HCT116 (cell line): Measurements from ENCODE around the gene PDLIM4. TPM values are rescaled to one million over a fixed set of nuclear protein-coding genes. Genes with fewer than 3 reads are reported as not detected.
A peak's percentile ranks its signal among the peaks of the same experiment; 100 is the strongest.

Source experiments
- ATAC-seq: fragments of 200-7000 bp; cut with Tn5 transposase; 2 replicates; pipeline ENCODE4 v1.9.1; 2020; ENCODE audit warnings: mild to moderate bottlenecking, moderate library complexity
- BruUV-seq: library from RNA; stranded (reverse); fragments of 400-500 nt; replicated peaks from 2 replicates; lab custom pipeline; 2021; lab: Mats Ljungman, UMichigan
- CTCF ChIA-PET: fragments of 300-600 bp; sonication (Branson Sonifier 250); formaldehyde crosslinking; loops from one replicate; lab custom pipeline; 2021; ENCODE audit warnings: antibody characterized with exemption; lab: Charles Lee
- POLR2A ChIA-PET: fragments of 300-600, 350-600 bp; sonication (Branson Sonifier 250); formaldehyde crosslinking; loops from one replicate; lab custom pipeline; 2021; ENCODE audit warnings: antibody characterized with exemption; lab: Charles Lee
- RAD21 ChIA-PET, 2 experiments: fragments of 300-600 bp; sonication (Branson Sonifier 250); formaldehyde crosslinking; loops; one replicate each; lab custom pipeline; 2023; ENCODE audit warnings: low total read pairs in 2 of 2; ENCODE audit not compliant: uncharacterized antibody in 2 of 2, unreplicated experiment in 2 of 2, low non-redundant PET in 1 of 2; lab: Charles Lee
- DNase-seq: peaks from one replicate; pipeline ENCODE4 v3.0.0-alpha.2; 2010; ENCODE audit warnings: low read depth, low spot score
- H2AFZ ChIP-seq: fragments of 200-600 bp; shearing (Covaris generic), sonication (generic); 2 replicates; pipeline ENCODE4 v1.6.1; 2017; ENCODE audit warnings: low read depth, mixed run types, mixed read lengths, antibody characterized with exemption, low read length; ENCODE audit not compliant: poor library complexity, severe bottlenecking
- H3K27ac ChIP-seq: 2 replicates; pipeline ENCODE4 v1.5.1; 2012; ENCODE audit warnings: low read depth, low read length
- H3K27me3 ChIP-seq: fragments of 200-600 bp; sonication (generic); 2 replicates; pipeline ENCODE4 v1.6.1; 2016; ENCODE audit warnings: mixed run types, low read length, mixed read lengths; ENCODE audit not compliant: insufficient read depth
- H3K36me3 ChIP-seq, 2 experiments: fragments of 200-500 bp in 1 of 2; fragments of 200-600 bp in 1 of 2; sonication (Bioruptor generic) in 1 of 2; sonication (generic) in 1 of 2; 2 replicates each; pipeline versions ENCODE4 v1.5.1 to v1.6.1; 2014 to 2016; ENCODE audit warnings: low read length in 2 of 2, inconsistent platforms in 1 of 2, mixed read lengths in 1 of 2, mixed run types in 1 of 2; ENCODE audit not compliant: insufficient read depth in 2 of 2, control insufficient read depth in 1 of 2
- H3K4me1 ChIP-seq, 2 experiments: fragments of 200-600 bp in 1 of 2; sonication (generic) in 1 of 2; 2 replicates each; pipeline versions ENCODE4 v1.5.1 to v1.6.1; 2012 to 2017; ENCODE audit warnings: low read length in 2 of 2, inconsistent platforms in 1 of 2, mild to moderate bottlenecking in 1 of 2, mixed read lengths in 1 of 2, mixed run types in 1 of 2, moderate library complexity in 1 of 2; ENCODE audit not compliant: insufficient read depth in 2 of 2, control insufficient read depth in 1 of 2
- H3K4me2 ChIP-seq: fragments of 200-600 bp; sonication (generic); 2 replicates; pipeline ENCODE4 v1.6.1; 2017; ENCODE audit warnings: mixed run types, low read length, mixed read lengths
- H3K4me3 ChIP-seq, 2 experiments: fragments of 200-600 bp in 1 of 2; sonication (generic) in 1 of 2; replicated peaks in 1 of 2; 2 replicates each; pipeline ENCODE4 v1.5.1; 2011 to 2016; ENCODE audit warnings: low read length in 2 of 2, control low read depth in 1 of 2, low read depth in 1 of 2, mild to moderate bottlenecking in 1 of 2, mixed read lengths in 1 of 2, mixed run types in 1 of 2
- H3K79me2 ChIP-seq: fragments of 200-600 bp; sonication (generic); 2 replicates; pipeline ENCODE4 v1.6.1; 2017; ENCODE audit warnings: mild to moderate bottlenecking, mixed run types, low read length, moderate library complexity, mixed read lengths; ENCODE audit not compliant: insufficient read depth
- H3K9ac ChIP-seq: fragments of 200-600 bp; sonication (generic); 2 replicates; pipeline ENCODE4 v1.6.1; 2016; ENCODE audit warnings: low read length, mixed read lengths
- H3K9me2 ChIP-seq: fragments of 200-600 bp; sonication (generic), shearing (Covaris generic); 2 replicates; pipeline ENCODE4 v1.6.1; 2017; ENCODE audit warnings: mixed run types, mild to moderate bottlenecking, moderate library complexity; ENCODE audit not compliant: insufficient read depth
- H3K9me3 ChIP-seq, 2 experiments: fragments of 200-500 bp in 1 of 2; fragments of 200-600 bp in 1 of 2; sonication (Bioruptor generic) in 1 of 2; sonication (generic) in 1 of 2; 2 replicates each; pipeline ENCODE4 v1.6.1; 2014 to 2017; ENCODE audit warnings: low read length in 2 of 2, mixed read lengths in 2 of 2, inconsistent platforms in 1 of 2, low read depth in 1 of 2, mild to moderate bottlenecking in 1 of 2, mixed run types in 1 of 2, moderate library complexity in 1 of 2; ENCODE audit not compliant: control insufficient read depth in 1 of 2, insufficient read depth in 1 of 2
- H4K20me1 ChIP-seq: fragments of 200-600 bp; sonication (generic), shearing (Covaris generic); 2 replicates; pipeline ENCODE4 v1.6.1; 2017; ENCODE audit warnings: mixed run types, mild to moderate bottlenecking, moderate library complexity; ENCODE audit not compliant: insufficient read depth
- ELF1 ChIP-seq: IDR thresholded peaks from 2 replicates; pipeline ENCODE4 v1.6.1; 2012; ENCODE audit warnings: low read depth, borderline replicate concordance
- RAD21 ChIP-seq: IDR thresholded peaks from 2 replicates; pipeline ENCODE4 v1.6.1; 2012; ENCODE audit warnings: low read depth, mild to moderate bottlenecking
- SIN3A ChIP-seq: IDR thresholded peaks from 2 replicates; pipeline ENCODE4 v1.6.1; 2012; ENCODE audit warnings: low read depth
- TCF7L2 ChIP-seq: IDR thresholded peaks from 2 replicates; pipeline ENCODE4 v1.7.0; 2011; ENCODE audit warnings: borderline replicate concordance, inconsistent platforms; ENCODE audit not compliant: insufficient read depth, insufficient read length; ENCODE audit errors: extremely low read depth
- intact Hi-C: fragments of 100-400 bp; cut with micrococcal nuclease; formaldehyde crosslinking; loops from 2 replicates; pipeline ENCODE4 v1.10.0; 2022
- total RNA-seq: library from RNA; stranded (reverse); gene quantifications from one replicate; pipeline ENCODE4 v1.2.1, GENCODE V29; 2021; ENCODE audit not compliant: unreplicated experiment
- TF ChIP-seq, protein P1 (sequence below): IDR thresholded peaks from 2 replicates; pipeline ENCODE4 v1.6.1; 2012
- TF ChIP-seq, protein P2 (sequence below), 3 experiments: fragments of 200-600 bp in 1 of 3; sonication (generic) in 1 of 3; IDR thresholded peaks in 2 of 3; conservative IDR thresholded peaks in 1 of 3; 2 replicates each; pipeline ENCODE4 v1.5.1; 2012 to 2017; ENCODE audit warnings: low read depth in 2 of 3, low read length in 2 of 3, antibody characterized with exemption in 1 of 3, borderline replicate concordance in 1 of 3, control low read depth in 1 of 3, mild to moderate bottlenecking in 1 of 3, mixed read lengths in 1 of 3, mixed run types in 1 of 3, moderate library complexity in 1 of 3; ENCODE audit not compliant: insufficient read depth in 1 of 3
- TF ChIP-seq, protein P3 (sequence below): IDR thresholded peaks from 2 replicates; pipeline ENCODE4 v1.6.1; 2012

PDLIM4 gene
- total RNA-seq, 1 experiment from 2014 or later: not detected

DNA sequence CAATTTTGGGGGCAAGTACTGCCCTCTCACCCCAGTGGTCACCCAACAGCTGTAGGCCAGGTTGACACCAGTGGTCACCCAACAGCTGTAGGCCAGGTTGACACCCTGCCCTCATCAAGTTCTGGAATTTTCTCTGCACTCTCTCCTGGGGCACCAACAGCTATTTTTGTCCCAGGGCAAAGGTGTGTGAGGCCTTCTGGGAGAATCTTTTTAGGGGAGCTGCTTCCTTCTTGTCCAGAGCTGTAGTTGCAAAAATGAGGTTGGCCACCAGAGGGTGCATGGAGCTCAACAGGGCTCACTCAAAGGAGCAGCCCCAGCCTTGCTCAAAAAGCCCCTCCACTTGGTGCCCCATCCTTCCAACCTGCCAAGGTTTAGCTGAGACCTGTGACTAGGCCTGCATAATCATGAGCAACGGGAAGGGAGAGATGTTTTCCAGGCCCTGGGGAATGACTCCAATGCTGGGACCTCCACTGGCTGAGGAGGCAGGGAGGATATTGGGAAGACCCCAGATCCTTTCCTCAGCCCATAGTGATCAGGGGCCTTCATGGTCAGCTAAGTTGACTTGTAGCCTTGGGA lies 19.2 kb upstream of the PDLIM4 start:
- no peaks in the 10 kb centered on the region for H3K27me3 ChIP-seq
- ChIA-PET RAD21 (interaction anchor here in 1 of 2 experiments (0.9 kb wide), 1 partner anchor 56 kb away, joined by 6 read pairs; the partner anchor contains the start of gene SLC22A4), POLR2A (interaction anchor here (1.3 to 2.2 kb wide), 3 partner anchors 10 to 55 kb away, joined by 3 to 16 read pairs (median 7); partner anchors contain the start of genes P4HA2 and SLC22A4), CTCF (interaction anchor here (0.6 to 2.2 kb wide), 23 partner anchors 9 to 263 kb away, joined by 3 to 19 read pairs (median 6); partner anchors contain the start of genes P4HA2, SLC22A4 and SLC22A5)
- H3K36me3 ChIP-seq: no peaks in the 10 kb centered on the region
- BruUV-seq: no TSS peak
- no peak for DNase-seq
- no peak overlapping the region for H3K27ac ChIP-seq
- H3K4me1 ChIP-seq: no peaks in the 10 kb centered on the region
- no peak overlapping the region for H3K4me2 ChIP-seq
- H3K4me3 ChIP-seq: no peak overlapping the region
- TF ChIP-seq RAD21: peak; percentile 85
- TF ChIP-seq, protein P1, sequence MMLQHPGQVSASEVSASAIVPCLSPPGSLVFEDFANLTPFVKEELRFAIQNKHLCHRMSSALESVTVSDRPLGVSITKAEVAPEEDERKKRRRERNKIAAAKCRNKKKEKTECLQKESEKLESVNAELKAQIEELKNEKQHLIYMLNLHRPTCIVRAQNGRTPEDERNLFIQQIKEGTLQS: no peak
- TF ChIP-seq, protein P2, sequence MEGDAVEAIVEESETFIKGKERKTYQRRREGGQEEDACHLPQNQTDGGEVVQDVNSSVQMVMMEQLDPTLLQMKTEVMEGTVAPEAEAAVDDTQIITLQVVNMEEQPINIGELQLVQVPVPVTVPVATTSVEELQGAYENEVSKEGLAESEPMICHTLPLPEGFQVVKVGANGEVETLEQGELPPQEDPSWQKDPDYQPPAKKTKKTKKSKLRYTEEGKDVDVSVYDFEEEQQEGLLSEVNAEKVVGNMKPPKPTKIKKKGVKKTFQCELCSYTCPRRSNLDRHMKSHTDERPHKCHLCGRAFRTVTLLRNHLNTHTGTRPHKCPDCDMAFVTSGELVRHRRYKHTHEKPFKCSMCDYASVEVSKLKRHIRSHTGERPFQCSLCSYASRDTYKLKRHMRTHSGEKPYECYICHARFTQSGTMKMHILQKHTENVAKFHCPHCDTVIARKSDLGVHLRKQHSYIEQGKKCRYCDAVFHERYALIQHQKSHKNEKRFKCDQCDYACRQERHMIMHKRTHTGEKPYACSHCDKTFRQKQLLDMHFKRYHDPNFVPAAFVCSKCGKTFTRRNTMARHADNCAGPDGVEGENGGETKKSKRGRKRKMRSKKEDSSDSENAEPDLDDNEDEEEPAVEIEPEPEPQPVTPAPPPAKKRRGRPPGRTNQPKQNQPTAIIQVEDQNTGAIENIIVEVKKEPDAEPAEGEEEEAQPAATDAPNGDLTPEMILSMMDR (IDR thresholded peaks at IDR 0.05 in 2 of 3, conservative IDR thresholded peaks at IDR 0.05 in 1 of 3; ENCODE audit: borderline replicate concordance in 1 of 3, insufficient read depth in 1 of 3, low read depth in 2 of 3, low read length in 2 of 3): peak; percentile 65 to 87 (median 81)
- no peak for TF ChIP-seq ELF1
- no peak for TF ChIP-seq TCF7L2
- TF ChIP-seq, protein P3, sequence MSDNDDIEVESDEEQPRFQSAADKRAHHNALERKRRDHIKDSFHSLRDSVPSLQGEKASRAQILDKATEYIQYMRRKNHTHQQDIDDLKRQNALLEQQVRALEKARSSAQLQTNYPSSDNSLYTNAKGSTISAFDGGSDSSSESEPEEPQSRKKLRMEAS: no peak
- TF ChIP-seq SIN3A: no peak
- H3K9me2 ChIP-seq: no peaks in the 10 kb centered on the region
- no peaks in the 10 kb centered on the region for H3K9me3 ChIP-seq
- no peaks in the 10 kb centered on the region for H4K20me1 ChIP-seq
- H3K79me2 ChIP-seq: no peaks in the 10 kb centered on the region
- intact Hi-C loops: loop anchor here (2.0 kb wide), 1 partner anchor 173 kb away; no protein-coding TSS in a partner anchor
- ATAC-seq: peak; percentile 96
- H2AFZ ChIP-seq: no peak overlapping the region
- no peak overlapping the region for H3K9ac ChIP-seq
